NCI-H524 treated with DMSO at 0.1 percent for 48 hours (cell line): ENCODE results near the gene CCDC7.
"Not testable (repeated sequence)": the region's sequence is repeated elsewhere in the genome, so short reads cannot be mapped to it uniquely, and the experiment has no call there.

Experiments used
- DNase-seq: peaks from one replicate; lab custom pipeline; 2025; lab: John Stamatoyannopoulos, UW

The CCDC7 gene

GRCh38 chr10:32562695-32563094, 116.8 kb downstream of the CCDC7 start:
- not testable (repeated sequence) for DNase-seq

GRCh38 chr10:32577448-32577847, 131.5 kb downstream of the CCDC7 start:
- no peak for DNase-seq

GRCh38 chr10:32582946-32583345, 137.0 kb downstream of the CCDC7 start:
- DNase-seq = no peak

- not testable (repeated sequence) for DNase-seq
Observed at GRCh38 chr10:32598022-32598421, 152.1 kb downstream of the CCDC7 start.

- DNase-seq = no peak
Observed at GRCh38 chr10:32600317-32600716, 154.4 kb downstream of the CCDC7 start.

- not testable (repeated sequence) for DNase-seq
Observed at GRCh38 chr10:32601562-32601961, 155.6 kb downstream of the CCDC7 start.

- DNase-seq = no peak
Observed at GRCh38 chr10:32605787-32606186, 159.8 kb downstream of the CCDC7 start.

GRCh38 chr10:32610543-32610942, 164.6 kb downstream of the CCDC7 start:
- not testable (repeated sequence) for DNase-seq

- no peak for DNase-seq
Observed at GRCh38 chr10:32616438-32616837, 170.5 kb downstream of the CCDC7 start.

- no peak for DNase-seq
Observed at GRCh38 chr10:32618482-32618881, 172.5 kb downstream of the CCDC7 start.

GRCh38 chr10:32621969-32622368, 176.0 kb downstream of the CCDC7 start:
- DNase-seq = no peak

- DNase-seq = no peak
Observed at GRCh38 chr10:32622409-32622808, 176.5 kb downstream of the CCDC7 start.

- DNase-seq = no peak
Observed at GRCh38 chr10:32627183-32627582, 181.2 kb downstream of the CCDC7 start.

- no peak for DNase-seq
Observed at GRCh38 chr10:32629910-32630309, 184.0 kb downstream of the CCDC7 start.

- DNase-seq = no peak
Observed at GRCh38 chr10:32646535-32646934, 200.6 kb downstream of the CCDC7 start.

- DNase-seq = no peak
Observed at GRCh38 chr10:32650246-32650655, 204.3 kb downstream of the CCDC7 start.

GRCh38 chr10:32657430-32657829, 211.5 kb downstream of the CCDC7 start:
- not testable (repeated sequence) for DNase-seq

- DNase-seq = no peak
Observed at GRCh38 chr10:32661346-32661745, 215.4 kb downstream of the CCDC7 start.

GRCh38 chr10:32680803-32681557, 235.0 kb downstream of the CCDC7 start:
- no peak for DNase-seq

- DNase-seq = no peak
Observed at GRCh38 chr10:32684291-32684690, 238.4 kb downstream of the CCDC7 start.

GRCh38 chr10:32687116-32687515, 241.2 kb downstream of the CCDC7 start:
- DNase-seq = no peak

- no peak for DNase-seq
Observed at GRCh38 chr10:32687546-32687945, 241.6 kb downstream of the CCDC7 start.

GRCh38 chr10:32692174-32692573, 246.2 kb downstream of the CCDC7 start:
- DNase-seq = no peak

GRCh38 chr10:32693441-32693979, 247.6 kb downstream of the CCDC7 start:
- DNase-seq = no peak
